ENCODE measurements around the gene TBX1.

GRCh38 chr22:19774628-19775027 lies 14.1 kb downstream of the TBX1 start:
- TF ChIP-seq CTCF (IDR thresholded peaks at IDR 0.05) = no peak
- no peak for TF ChIP-seq EZH2 (IDR thresholded peaks at IDR 0.05)
- no peak for TF ChIP-seq EZH2phosphoT487 (IDR thresholded peaks at IDR 0.05)

Measured in neural progenitor cell (in vitro differentiated cells).